ENCODE data around the gene CCAR1. TPM values are rescaled to one million over a fixed set of nuclear protein-coding genes. Genes with fewer than 3 reads are reported as not detected.
"Not testable (repeated sequence)": the region's sequence is repeated elsewhere in the genome, so short reads cannot be mapped to it uniquely, and the experiment has no call there.

CCAR1 gene
- 53.1 and 67.7 TPM in 2 replicates for total RNA-seq (2014; rRNA removed; shearing (Covaris generic))

DNA sequence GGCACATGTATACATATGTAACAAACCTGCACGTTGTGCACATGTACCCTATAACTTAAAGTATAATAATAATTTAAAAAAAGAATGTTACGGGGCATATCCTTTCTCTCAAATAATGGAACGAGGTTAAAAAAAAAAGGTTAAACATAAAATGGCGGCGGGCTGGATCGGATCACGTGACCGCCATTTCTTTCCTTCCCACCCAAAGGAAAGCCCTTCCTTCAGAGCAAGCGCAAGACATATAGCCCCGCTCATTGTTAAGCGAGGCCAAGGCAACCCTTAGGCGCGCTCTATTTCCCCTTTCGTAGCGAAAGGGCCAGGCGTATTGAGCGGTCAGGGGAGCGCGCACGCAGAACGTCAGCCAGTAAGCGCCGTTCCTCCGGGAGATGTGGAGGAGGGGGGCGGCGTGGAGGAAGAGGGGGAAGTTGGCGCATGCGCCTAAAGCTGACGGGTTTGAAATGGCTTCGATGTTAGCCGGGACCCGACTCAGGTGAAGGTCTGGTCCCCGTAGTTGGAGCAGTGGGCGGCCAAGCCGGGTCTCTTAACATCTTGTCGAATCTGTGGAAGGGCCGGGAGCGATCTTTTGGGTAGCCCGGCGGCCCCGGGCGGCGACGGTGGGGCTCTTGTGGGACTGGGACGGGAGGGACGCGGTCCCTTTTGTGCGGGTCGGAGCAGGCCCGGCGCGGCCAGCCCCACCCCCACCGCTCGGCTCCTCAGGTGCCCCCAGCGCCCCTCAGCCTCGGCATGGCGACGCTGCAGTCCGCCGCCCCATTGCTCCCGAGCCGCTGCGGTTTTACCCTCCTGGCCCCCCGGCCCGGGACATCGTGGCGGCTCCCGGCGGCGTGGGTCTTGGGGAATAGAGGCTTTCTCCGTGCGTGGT lies at the start of gene CCAR1:
Gene CCAR1 (plus strand): TSS at position 447 of the 880 bp plus-strand sequence. CDS start 1,266 bp downstream, outside the sequence.
- H3K4me3 ChIP-seq (ENCODE audit: insufficient read depth, low read depth, low read length), result peak within 1 kb of the TSS; percentile 91
- H3K27me3 ChIP-seq (ENCODE audit: control insufficient read depth, insufficient read depth, low read length), result no peaks in the 10 kb centered on the region
- H3K36me3 ChIP-seq (replicated peaks; ENCODE audit: control insufficient read depth, insufficient read depth, low read length), result peaks cover 11% of the 10 kb centered on the region
- peak; percentile 96 for DNase-seq

GRCh38 chr10:68684413-68684812 lies 36.6 kb upstream of the CCAR1 start:
- H3K4me3 ChIP-seq (ENCODE audit: insufficient read depth, low read depth, low read length), result no peak overlapping the region

DNA sequence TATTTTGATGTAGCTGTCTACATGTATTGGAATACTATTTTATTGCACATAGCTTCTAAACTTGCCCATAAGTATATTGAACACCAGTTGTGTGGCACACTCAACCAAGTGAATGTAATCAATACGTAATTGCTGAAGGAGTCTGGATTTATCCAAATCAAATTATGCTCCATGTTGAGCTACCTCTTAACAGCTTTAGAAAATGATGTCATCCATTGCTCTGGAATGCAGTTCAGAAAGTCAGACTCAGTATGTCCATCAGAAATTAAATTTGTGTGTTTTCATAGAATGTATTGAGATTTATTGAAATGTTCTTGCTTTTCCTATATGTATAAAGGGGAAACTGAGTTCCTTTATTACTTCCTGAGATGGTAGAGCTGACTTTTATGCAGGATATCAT lies 25.0 kb upstream of the CCAR1 start:
- no peak for DNase-seq
- H3K36me3 ChIP-seq (replicated peaks; ENCODE audit: control insufficient read depth, insufficient read depth, low read length), result peaks cover 12% of the 10 kb centered on the region
- H3K4me3 ChIP-seq (ENCODE audit: insufficient read depth, low read depth, low read length), result no peak overlapping the region
- H3K27me3 ChIP-seq (ENCODE audit: control insufficient read depth, insufficient read depth, low read length), result no peaks in the 10 kb centered on the region

More at GRCh38 chr10:68684413-68684812, 36.6 kb upstream of the CCAR1 start:
- DNase-seq, result no peak
- no peaks in the 10 kb centered on the region for H3K27me3 ChIP-seq (ENCODE audit: control insufficient read depth, insufficient read depth, low read length)
- peaks cover 27% of the 10 kb centered on the region for H3K36me3 ChIP-seq (replicated peaks; ENCODE audit: control insufficient read depth, insufficient read depth, low read length)

DNA sequence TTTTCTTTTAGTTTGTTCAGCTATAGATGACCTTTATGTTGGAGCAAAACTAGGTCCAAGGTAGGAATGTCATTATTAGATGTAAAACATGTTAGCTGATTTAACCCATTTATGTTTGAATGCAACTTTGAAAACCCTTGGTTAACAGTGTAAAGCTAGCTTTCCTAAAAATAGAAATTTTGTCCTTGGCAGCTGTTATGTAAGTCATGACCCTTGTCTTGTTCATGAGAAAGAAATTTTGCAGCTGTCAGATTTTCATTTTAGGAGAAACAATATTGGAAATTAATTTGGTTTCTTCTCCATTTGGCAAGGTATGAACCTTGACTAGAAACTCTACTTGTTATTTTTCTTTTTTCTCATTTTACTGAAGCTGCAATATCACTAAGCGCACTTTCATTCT lies 23.9 kb upstream of the CCAR1 start:
- Histone ChIP-seq H3K4me3 (ENCODE audit: insufficient read depth, low read depth, low read length) (no peak overlapping the region), H3K36me3 (replicated peaks; ENCODE audit: control insufficient read depth, insufficient read depth, low read length) (peaks cover 2% of the 10 kb centered on the region; the same call in 1 of the 2 replicates), H3K27me3 (ENCODE audit: control insufficient read depth, insufficient read depth, low read length) (no peaks in the 10 kb centered on the region)
- DNase-seq, result no peak

DNA sequence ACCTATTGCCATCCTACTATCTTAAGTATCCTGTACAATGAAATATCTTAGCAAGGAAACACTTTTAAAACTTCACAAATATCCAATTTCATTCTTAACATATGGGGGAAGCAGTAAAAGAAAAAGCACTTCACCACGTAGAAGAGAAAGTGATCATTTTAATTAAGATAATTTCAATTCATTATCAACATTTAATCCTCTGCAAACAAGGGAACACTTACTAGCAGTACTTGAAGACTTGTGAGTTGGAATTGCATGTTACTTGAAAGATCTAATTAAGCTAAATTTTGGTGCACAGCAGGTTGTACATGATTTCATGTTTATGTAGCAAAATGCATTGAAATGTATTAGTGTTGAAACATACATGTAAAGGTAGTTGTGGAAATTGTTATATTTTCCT lies 20.8 kb upstream of the CCAR1 start:
- Histone ChIP-seq H3K27me3 (ENCODE audit: control insufficient read depth, insufficient read depth, low read length) (no peaks in the 10 kb centered on the region), H3K36me3 (replicated peaks; ENCODE audit: control insufficient read depth, insufficient read depth, low read length) (no peaks in the 10 kb centered on the region), H3K4me3 (ENCODE audit: insufficient read depth, low read depth, low read length) (no peak overlapping the region)
- DNase-seq, result no peak

GRCh38 chr10:68705548-68705947 lies 15.5 kb upstream of the CCAR1 start:
- no peaks in the 10 kb centered on the region for H3K36me3 ChIP-seq (replicated peaks; ENCODE audit: control insufficient read depth, insufficient read depth, low read length)
- DNase-seq, result no peak
- no peaks in the 10 kb centered on the region for H3K27me3 ChIP-seq (ENCODE audit: control insufficient read depth, insufficient read depth, low read length)
- H3K4me3 ChIP-seq (ENCODE audit: insufficient read depth, low read depth, low read length), result no peak overlapping the region

- not testable (repeated sequence) for H3K27me3 ChIP-seq (ENCODE audit: control insufficient read depth, insufficient read depth, low read length); H3K4me3 ChIP-seq (ENCODE audit: insufficient read depth, low read depth, low read length); H3K36me3 ChIP-seq (replicated peaks; ENCODE audit: control insufficient read depth, insufficient read depth, low read length); DNase-seq
Observed at GRCh38 chr10:68708987-68709386, 12.1 kb upstream of the CCAR1 start.

DNA sequence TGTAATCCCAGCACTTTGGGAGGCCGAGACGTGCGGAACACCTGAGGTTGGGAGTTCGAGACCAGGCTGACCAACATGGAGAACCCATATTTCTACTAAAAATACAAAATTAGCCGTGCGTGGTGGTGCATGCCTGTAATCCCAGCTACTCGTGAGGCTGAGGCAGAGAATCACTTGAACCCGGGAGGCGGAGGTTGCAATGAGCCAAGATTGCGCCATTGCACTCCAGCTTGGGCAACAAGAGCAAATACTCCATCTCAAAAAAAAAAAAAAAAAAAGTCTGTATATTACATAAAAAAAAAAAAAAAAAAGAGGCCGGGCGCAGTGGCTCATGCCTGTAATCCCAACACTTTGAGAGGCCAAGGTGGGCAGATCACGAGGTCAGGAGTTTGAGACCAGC lies 8.0 kb upstream of the CCAR1 start:
- H3K27me3 ChIP-seq (ENCODE audit: control insufficient read depth, insufficient read depth, low read length); H3K36me3 ChIP-seq (replicated peaks; ENCODE audit: control insufficient read depth, insufficient read depth, low read length); H3K4me3 ChIP-seq (ENCODE audit: insufficient read depth, low read depth, low read length); DNase-seq: not testable (repeated sequence)

GRCh38 chr10:68717435-68717834 lies 3.6 kb upstream of the CCAR1 start:
- no peak overlapping the region for H3K4me3 ChIP-seq (ENCODE audit: insufficient read depth, low read depth, low read length)
- DNase-seq, result no peak
- H3K27me3 ChIP-seq (ENCODE audit: control insufficient read depth, insufficient read depth, low read length), result no peaks in the 10 kb centered on the region
- no peaks in the 10 kb centered on the region; the same call in 1 of the 2 replicates for H3K36me3 ChIP-seq (replicated peaks; ENCODE audit: control insufficient read depth, insufficient read depth, low read length)

DNA sequence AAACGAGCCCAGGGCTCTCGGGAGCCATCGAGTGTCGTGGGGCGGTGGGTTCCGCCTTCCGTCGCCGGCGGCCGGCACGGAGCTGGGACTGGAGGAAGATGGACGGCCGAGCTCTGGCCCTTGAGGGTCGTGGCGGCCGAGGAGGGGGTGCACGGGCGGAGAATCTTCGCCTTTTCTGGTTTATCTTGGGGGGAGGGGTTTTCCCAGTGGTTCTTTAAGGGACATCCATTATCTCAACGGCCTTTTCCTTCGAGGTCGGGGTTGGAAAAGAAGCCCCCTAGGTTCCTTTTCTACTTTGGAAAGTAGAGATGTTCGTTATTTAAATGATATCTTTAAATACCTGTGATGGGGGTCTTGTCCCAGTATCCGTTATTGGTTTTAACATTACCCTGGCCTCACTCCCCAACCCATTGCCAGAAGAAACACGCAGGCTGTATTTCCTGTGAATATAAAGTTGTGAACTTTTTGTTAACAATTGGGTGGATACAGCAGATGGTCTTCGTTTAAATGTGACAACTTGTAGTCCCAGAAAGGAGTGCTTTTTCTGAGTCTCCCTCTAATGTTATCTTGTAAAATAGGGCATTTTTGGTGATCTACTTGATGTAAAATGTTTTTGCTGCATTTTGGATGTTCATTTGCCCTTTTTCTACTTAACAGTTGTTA lies 765 bp downstream of the CCAR1 start:
- H3K27me3 ChIP-seq (ENCODE audit: control insufficient read depth, insufficient read depth, low read length), result no peaks in the 10 kb centered on the region
- H3K4me3 ChIP-seq (ENCODE audit: insufficient read depth, low read depth, low read length), result peak overlapping the region; percentile 91
- H3K36me3 ChIP-seq (replicated peaks; ENCODE audit: control insufficient read depth, insufficient read depth, low read length), result peaks cover 11% of the 10 kb centered on the region
- no peak for DNase-seq

GRCh38 chr10:68725016-68725415 lies 4.0 kb downstream of the CCAR1 start:
- Histone ChIP-seq H3K27me3 (ENCODE audit: control insufficient read depth, insufficient read depth, low read length) (no peaks in the 10 kb centered on the region), H3K36me3 (replicated peaks; ENCODE audit: control insufficient read depth, insufficient read depth, low read length) (peaks cover 20% of the 10 kb centered on the region), H3K4me3 (ENCODE audit: insufficient read depth, low read depth, low read length) (no peak overlapping the region)
- DNase-seq, result no peak

DNA sequence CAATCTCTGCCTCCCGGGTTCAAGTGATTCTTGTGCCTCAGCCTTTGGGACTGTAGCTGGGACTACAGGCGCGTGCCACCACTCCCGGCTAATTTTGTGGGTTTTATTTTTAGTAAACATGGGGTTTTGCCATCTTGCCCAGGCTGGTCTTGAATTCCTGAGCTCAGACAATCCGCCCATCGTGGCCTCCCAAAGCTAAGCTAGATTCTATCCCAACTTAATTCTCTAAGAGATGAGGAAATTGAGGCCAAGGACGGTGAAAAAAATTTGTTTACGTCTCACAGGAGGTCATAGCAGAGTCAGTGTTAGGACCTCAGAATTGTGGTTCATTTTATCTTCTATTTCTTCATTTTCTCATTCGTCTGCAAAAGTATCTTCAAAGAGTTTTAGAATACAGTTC lies 6.1 kb downstream of the CCAR1 start:
- DNase-seq, result no peak
- Histone ChIP-seq H3K4me3 (ENCODE audit: insufficient read depth, low read depth, low read length) (no peak overlapping the region), H3K27me3 (ENCODE audit: control insufficient read depth, insufficient read depth, low read length) (no peaks in the 10 kb centered on the region), H3K36me3 (replicated peaks; ENCODE audit: control insufficient read depth, insufficient read depth, low read length) (peaks cover 30% of the 10 kb centered on the region)

- no peaks in the 10 kb centered on the region for H3K27me3 ChIP-seq (ENCODE audit: control insufficient read depth, insufficient read depth, low read length)
- no peak overlapping the region for H3K4me3 ChIP-seq (ENCODE audit: insufficient read depth, low read depth, low read length)
- DNase-seq, result no peak
- peaks cover 33% of the 10 kb centered on the region for H3K36me3 ChIP-seq (replicated peaks; ENCODE audit: control insufficient read depth, insufficient read depth, low read length)
Observed at GRCh38 chr10:68732651-68733050, 11.6 kb downstream of the CCAR1 start.

DNA sequence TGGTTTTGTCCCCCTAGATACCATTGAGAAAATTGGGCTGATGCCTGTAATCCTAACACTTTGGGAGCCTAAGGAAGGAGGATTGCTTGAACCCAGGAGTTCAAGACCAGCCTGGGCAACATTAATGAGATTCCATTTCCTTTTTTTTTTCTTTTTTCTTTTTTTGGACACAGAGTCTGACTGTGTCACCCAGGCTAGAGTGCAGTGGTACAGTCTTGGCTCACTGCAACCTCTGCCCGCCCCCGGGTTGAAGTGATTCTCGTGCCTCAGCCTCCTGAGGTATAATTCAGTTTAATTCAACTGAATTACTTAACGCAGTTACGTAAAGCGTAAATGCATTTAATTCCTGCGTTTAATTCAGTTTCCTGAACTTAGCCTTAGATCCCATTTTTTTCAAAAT lies 13.3 kb downstream of the CCAR1 start:
- no peaks in the 10 kb centered on the region for H3K27me3 ChIP-seq (ENCODE audit: control insufficient read depth, insufficient read depth, low read length)
- no peak overlapping the region for H3K4me3 ChIP-seq (ENCODE audit: insufficient read depth, low read depth, low read length)
- DNase-seq, result no peak
- peaks cover 33% of the 10 kb centered on the region for H3K36me3 ChIP-seq (replicated peaks; ENCODE audit: control insufficient read depth, insufficient read depth, low read length)

GRCh38 chr10:68735119-68735518 lies 14.1 kb downstream of the CCAR1 start:
- H3K36me3 ChIP-seq (replicated peaks; ENCODE audit: control insufficient read depth, insufficient read depth, low read length), result peaks cover 33% of the 10 kb centered on the region
- H3K4me3 ChIP-seq (ENCODE audit: insufficient read depth, low read depth, low read length), result no peak overlapping the region
- no peaks in the 10 kb centered on the region for H3K27me3 ChIP-seq (ENCODE audit: control insufficient read depth, insufficient read depth, low read length)
- no peak for DNase-seq
